Ammon's horn (tissue), 1 donor: ENCODE data around the gene PTTG1.

ENCODE experiments used
- DNase-seq: peaks from one replicate; pipeline ENCODE4 v3.0.0-alpha.2; 2016; ENCODE audit warnings: low spot score

The PTTG1 gene

GRCh38 chr5:160421625-160422258, at the start of gene PTTG1:
Gene PTTG1 (plus strand): TSS chr5:160421855. CDS start chr5:160422313, 458 bp downstream.
- peak; percentile 97 for DNase-seq

- no peak for DNase-seq
Observed at GRCh38 chr5:160375166-160375565, 46.5 kb upstream of the PTTG1 start.

GRCh38 chr5:160375701-160376100, 46.0 kb upstream of the PTTG1 start:
- no peak for DNase-seq

DNA sequence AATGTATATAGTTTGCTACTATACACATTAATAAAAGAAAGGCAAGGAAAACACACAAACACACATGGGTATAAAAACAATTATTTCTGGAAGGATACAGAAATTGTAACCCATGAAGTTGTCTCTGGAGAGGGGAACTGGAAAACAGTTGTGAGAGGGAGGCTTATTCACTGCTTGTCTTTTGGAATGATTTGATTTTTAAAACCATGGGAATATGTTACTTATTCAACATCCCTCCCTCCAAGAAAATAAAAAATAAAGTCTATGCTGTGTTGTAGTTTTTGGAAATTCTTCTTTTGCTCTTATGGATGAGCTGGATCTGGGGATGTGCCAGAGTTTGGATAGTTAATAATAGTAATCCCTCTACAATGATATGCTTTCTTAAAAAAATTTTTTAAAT, 45.2 kb upstream of the PTTG1 start:
- DNase-seq = no peak

DNA sequence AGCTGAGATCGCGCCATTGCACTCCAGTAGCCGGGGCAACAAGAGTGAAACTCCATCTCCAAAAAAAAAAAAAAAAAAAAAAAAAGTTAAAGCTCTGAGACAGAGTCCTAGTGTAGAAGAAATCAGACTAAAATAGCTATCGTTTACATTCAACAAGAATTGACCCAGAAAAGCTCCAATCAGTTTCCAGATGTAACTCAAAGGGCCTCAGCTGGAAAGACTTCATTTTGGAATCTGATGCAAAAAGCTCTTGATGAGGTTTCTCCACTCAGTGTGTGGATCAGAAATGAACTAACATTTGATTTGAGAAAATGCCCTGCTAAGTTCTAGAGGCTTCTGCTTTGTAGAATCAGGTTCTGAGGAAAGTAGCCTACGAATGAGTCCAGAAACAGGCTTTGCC, 44.0 kb upstream of the PTTG1 start:
- no peak for DNase-seq

- DNase-seq = no peak
Observed at GRCh38 chr5:160378330-160378729, 43.3 kb upstream of the PTTG1 start.

DNA sequence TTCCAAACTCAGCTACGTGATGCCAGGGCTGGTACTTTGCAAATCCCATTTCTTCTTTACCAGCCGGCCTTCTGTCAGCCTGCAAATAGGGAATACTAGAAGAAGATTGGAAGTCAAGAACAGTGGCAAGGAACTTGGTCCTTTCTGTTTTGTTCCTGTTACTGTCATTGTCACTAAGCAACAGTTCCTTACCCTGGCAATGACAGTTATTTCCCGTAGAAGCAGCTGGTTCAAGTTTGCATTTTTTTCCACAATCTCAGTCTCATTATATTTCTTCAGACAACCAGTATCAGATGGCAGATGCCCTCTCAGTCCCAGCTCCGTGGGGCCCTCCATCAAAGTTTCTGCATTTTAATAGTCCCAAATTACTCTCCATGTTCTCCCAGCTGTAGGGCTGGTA, 42.1 kb upstream of the PTTG1 start:
- DNase-seq = peak; percentile 10

DNA sequence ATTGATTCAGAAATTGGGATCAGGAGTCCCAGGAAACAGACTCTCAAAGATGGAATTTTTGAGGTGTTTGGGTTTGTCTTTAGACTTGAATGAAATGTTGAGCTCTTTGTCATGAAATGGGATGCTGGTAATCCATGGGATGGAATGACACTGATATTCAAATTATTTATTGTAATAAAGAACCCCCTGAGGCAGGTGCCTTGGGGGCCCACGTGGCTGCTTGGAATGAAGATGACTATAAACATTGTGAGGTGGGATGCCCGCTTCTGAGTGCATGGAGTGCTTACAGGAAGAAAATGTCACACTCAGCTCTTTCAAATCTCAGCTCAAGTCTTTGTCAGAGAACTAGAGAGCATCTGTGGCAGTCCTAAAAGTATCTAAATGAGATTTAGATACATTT, 41.6 kb upstream of the PTTG1 start:
- DNase-seq = no peak

GRCh38 chr5:160382346-160382745, 39.3 kb upstream of the PTTG1 start:
- no peak for DNase-seq

DNA sequence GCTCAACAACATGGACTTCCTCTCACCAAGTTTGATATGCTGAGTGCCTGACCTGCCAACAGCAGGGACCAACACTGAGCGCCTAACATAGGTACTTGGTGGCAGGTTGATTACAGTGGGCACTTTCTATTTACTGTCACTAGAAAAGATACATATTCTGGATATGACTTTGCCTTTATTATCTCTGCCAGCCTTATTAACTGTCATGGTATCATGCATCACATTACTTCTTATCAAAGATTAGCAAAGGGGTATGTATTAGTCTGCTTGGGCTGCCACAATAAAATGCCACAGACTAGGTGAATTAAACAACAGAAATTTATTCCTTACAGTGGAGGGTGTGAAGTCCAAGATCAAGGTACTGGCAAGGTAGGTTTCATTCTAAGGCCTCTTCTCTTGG, 37.0 kb upstream of the PTTG1 start:
- no peak for DNase-seq

DNA sequence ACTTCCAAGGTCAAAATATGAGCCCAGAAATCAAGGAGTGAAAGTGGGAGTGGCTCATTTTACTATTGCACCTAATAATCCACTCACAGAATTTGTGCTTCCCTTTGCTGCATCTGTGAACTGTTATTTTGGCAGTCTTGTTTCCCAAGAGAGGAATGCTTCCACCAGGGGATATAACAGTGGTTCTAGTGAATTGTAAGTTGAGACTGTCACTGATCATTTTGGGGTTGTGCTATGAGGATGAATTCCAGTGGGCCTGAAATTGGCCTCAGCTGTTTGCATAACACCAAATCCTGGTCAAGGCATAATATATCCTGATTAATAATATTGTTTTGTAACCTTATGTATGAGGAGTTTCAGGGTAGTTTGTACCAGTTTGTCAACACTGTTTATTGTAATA, 36.2 kb upstream of the PTTG1 start:
- no peak for DNase-seq

DNA sequence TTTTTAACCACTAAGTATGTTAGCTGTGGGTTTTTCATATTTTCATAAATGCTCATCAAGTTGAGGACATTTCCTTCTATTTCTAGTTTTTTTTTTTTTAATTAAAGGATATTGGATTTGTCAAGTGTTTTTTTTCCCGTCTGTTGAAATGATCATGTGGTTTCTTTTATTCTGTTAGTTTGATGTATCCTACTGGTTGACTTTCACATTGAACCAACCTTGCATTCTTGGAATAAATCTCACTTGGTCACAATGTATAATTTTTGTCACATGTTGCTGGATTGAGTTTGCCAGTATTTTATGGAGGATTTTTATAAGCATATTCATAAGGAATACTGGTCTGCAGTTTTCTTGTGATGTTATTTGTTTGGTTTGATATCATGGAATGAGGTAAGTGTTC, 34.2 kb upstream of the PTTG1 start:
- DNase-seq = no peak

DNA sequence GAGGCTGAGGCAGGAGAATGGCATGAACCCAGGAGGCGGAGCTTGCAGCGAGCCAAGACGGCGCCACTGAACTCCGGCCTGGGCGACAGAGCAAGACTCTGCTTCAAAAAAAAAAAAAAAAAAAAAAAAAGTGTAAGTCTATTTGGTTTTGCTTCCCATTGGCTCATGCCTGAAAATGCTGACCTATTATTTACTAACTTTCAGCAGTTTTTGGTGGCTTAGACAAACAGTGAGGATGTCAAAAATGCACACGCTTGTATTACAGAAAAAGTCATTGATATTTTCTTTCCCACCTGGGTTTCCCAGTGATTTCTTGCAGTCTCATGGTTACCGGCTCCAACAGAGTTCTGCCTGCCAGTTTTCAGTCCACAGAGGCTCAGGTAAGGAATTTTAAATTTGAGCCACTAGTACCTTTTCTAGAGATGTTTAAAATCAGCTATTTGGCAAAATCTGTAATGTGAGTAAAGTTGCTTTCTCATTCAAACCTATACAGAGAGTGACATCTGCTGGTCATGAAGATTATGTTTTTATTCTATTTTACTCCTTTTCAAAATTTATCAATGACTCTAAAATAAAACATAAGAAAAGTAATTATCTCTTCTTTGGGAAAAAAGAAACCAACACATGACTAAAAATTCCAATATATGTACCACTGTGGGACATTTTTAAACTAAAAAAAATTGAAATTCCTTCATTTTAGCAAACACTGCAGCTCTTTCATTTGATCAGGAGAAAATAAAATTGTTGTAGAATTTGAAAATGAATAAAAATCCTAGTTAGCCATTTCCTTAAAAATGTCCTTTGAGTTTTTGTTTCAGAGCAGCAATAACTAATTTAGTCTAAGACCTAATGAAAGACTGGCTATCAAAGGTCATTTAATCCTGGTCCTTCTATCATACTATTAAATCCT, 30.6 kb upstream of the PTTG1 start:
- DNase-seq = no peak

GRCh38 chr5:160395111-160395510, 26.5 kb upstream of the PTTG1 start:
- DNase-seq = no peak

GRCh38 chr5:160397492-160397891, 24.2 kb upstream of the PTTG1 start:
- no peak for DNase-seq

GRCh38 chr5:160398806-160399205, 22.8 kb upstream of the PTTG1 start:
- DNase-seq = no peak

GRCh38 chr5:160399402-160400353, 22.0 kb upstream of the PTTG1 start, which contains the start of gene FAM200C:
Gene FAM200C (minus strand): TSS chr5:160400054. CDS start chr5:160395490, 4,564 bp downstream.
- peak; percentile 95 for DNase-seq

DNA sequence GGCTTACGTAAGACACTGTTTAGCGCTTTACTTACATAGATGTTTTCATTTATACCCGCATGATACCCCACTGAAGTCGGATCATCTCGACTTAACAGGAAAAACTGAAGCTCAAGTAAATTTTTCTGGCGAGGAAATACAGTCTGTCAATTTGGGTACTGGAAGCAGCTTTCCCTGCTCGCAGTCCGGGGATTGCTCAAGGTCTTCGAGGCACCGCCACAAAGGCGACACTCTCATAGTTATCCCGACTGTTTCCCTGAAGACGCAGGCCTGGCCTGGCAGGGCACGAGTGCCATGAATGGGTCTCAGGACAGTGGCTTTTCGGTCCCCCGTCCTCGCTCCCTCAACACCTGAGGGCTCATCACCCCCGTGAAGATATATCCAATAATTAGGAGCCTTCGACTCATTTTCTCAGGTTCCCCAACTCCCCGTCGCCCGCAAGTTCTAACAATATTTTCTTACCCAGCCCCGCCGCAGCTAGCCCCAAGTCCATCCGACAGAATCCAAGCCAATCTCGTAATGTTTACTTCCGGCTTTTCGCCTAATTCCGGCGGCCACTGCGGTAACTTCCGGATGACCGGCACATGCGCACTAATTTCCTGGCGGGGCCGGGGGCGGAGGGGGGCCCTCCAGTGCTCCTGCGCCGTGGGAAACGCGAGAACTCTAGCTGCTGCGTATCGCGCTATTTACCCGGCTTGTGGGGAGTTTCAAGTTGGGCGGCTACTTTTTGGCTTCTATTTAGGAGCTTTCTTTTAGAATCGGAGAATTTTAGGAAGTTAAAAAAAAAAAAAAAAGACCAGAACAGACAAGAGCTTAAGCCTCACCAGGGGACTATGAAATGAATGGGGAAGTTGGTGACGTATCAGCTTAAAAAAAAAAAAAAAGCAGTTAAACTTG, 2.8 kb upstream of the PTTG1 start, which contains the start of gene SLU7:
SLU7 (minus strand) TSS at position 521 of the 897 bp plus-strand sequence. CDS start 3,787 bp downstream, outside the sequence.
- DNase-seq = peak; percentile 90

GRCh38 chr5:160419458-160420330, 2.0 kb upstream of the PTTG1 start:
- DNase-seq = no peak

DNA sequence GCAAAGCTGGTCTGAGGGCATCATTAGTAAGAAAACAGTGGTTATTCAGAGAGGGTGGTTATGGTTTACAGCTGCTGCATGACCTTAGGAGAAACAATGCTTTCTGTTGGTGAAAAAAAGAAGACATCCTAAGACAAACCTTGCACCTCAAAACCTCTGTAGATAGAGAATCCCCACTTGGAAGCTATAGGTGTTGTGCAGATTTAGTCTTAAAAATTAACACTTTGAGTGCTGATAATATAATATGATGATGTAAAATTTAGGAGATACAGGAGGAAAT, 1.4 kb upstream of the PTTG1 start:
- no peak for DNase-seq
